ENCODE measurements around the gene RC3H2.

Gene RC3H2

DNA sequence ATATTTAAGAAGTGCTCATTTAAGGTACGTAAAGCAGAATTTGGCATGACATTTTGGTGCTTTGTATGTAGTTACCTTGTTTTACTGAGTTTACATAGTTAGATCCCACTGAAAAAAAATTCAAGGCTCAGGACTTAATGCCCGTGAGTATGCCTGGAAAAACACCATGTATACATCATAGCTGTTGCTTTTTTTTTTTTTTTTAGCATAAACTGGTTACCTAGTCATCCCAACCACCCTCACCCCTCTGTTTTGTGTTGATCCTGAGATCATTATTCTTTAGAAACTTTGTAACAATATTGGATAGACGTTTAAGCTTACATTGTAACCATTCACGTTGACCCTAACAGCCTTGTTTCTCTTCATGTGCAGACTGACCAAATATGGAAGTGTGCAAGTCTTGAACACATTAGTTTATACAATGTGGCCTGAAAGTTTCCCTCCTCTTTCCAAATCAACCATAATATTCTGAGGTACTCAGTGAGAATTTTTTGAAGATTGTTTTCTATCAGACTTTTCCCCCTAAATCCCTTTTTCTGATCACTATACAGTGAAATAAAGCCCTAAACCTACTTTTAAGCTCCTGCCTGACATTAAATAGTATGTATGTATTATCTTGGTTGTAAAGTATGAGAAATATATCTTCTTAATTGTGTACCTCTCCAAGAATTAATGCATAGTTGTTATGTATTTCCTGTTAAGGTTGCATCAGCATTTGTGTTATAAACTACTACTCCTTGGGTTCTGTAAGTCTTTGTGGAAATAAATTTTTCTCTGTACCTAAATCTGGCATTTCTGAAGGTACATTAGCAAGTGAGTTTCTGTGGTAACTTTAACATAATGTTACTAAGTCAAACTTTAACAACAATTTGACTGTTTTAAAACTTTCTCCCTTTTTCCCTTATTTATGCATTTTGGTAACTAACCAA is 40.1 kb upstream of the RC3H2 start:
- no peak for TF ChIP-seq OSR1 (CRISPR knock-in tag; IDR thresholded peaks at IDR 0.05)
- no peak for ATAC-seq

DNA sequence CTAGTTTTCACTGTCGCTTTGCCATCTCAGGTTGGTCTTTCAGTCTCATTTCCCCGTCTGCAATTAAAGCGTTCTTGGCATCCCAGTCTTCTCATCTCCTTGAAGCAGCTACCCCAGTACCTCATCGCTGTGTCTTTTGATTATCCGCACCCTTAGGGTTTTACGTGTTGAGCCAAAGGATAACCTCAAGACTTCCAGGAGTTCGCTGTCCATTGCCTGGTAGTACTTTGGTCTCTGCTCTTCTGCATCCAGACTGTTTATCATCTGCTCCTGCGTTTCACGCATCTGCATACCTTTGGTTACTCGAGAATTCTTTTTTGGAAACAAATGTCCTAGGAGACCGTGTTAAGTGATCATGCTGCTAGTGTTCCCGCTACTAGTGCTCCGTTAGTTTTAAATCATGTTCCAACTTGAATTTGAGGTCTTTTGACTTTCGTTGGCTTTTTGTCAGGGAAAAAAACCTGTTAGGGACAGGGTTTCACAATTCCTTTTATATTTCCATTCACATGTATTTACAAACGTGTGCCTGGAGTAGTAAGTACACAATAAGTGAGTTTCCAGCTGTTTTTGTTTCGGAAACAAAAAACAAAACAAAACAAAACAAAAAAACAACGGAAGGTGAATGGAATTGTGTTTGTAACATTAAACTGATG is 36.5 kb upstream of the RC3H2 start:
- TF ChIP-seq, protein P1, sequence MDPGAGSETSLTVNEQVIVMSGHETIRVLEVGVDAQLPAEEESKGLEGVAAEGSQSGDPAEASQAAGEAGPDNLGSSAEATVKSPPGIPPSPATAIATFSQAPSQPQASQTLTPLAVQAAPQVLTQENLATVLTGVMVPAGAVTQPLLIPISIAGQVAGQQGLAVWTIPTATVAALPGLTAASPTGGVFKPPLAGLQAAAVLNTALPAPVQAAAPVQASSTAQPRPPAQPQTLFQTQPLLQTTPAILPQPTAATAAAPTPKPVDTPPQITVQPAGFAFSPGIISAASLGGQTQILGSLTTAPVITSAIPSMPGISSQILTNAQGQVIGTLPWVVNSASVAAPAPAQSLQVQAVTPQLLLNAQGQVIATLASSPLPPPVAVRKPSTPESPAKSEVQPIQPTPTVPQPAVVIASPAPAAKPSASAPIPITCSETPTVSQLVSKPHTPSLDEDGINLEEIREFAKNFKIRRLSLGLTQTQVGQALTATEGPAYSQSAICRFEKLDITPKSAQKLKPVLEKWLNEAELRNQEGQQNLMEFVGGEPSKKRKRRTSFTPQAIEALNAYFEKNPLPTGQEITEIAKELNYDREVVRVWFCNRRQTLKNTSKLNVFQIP (CRISPR knock-in tag; IDR thresholded peaks at IDR 0.05; ENCODE audit: borderline replicate concordance, low read depth), result no peak
- TF ChIP-seq BACH2 (CRISPR knock-in tag; IDR thresholded peaks at IDR 0.05; ENCODE audit: borderline replicate concordance) (no peak), CSDC2 (CRISPR knock-in tag; IDR thresholded peaks at IDR 0.05) (no peak), PPARA (CRISPR knock-in tag; IDR thresholded peaks at IDR 0.05; ENCODE audit: borderline replicate concordance) (no peak), RARB (CRISPR knock-in tag; IDR thresholded peaks at IDR 0.05) (no peak), ZFP3 (CRISPR knock-in tag; IDR thresholded peaks at IDR 0.05) (no peak), ZFP30 (CRISPR knock-in tag; IDR thresholded peaks at IDR 0.05) (no peak), SNAI2 (CRISPR knock-in tag; IDR thresholded peaks at IDR 0.05) (no peak), ZC3H10 (CRISPR knock-in tag; IDR thresholded peaks at IDR 0.05) (no peak), TCF4 (CRISPR knock-in tag; IDR thresholded peaks at IDR 0.05; ENCODE audit: borderline replicate concordance) (no peak), ESRRG (CRISPR knock-in tag; IDR thresholded peaks at IDR 0.05) (no peak), ARNTL (CRISPR knock-in tag; IDR thresholded peaks at IDR 0.05; ENCODE audit: borderline replicate concordance, low read depth) (no peak), ZNF70 (CRISPR knock-in tag; IDR thresholded peaks at IDR 0.05) (no peak), OSR1 (CRISPR knock-in tag; IDR thresholded peaks at IDR 0.05) (no peak), ISL1 (CRISPR knock-in tag; IDR thresholded peaks at IDR 0.05) (no peak)
- TF ChIP-seq, protein P2, sequence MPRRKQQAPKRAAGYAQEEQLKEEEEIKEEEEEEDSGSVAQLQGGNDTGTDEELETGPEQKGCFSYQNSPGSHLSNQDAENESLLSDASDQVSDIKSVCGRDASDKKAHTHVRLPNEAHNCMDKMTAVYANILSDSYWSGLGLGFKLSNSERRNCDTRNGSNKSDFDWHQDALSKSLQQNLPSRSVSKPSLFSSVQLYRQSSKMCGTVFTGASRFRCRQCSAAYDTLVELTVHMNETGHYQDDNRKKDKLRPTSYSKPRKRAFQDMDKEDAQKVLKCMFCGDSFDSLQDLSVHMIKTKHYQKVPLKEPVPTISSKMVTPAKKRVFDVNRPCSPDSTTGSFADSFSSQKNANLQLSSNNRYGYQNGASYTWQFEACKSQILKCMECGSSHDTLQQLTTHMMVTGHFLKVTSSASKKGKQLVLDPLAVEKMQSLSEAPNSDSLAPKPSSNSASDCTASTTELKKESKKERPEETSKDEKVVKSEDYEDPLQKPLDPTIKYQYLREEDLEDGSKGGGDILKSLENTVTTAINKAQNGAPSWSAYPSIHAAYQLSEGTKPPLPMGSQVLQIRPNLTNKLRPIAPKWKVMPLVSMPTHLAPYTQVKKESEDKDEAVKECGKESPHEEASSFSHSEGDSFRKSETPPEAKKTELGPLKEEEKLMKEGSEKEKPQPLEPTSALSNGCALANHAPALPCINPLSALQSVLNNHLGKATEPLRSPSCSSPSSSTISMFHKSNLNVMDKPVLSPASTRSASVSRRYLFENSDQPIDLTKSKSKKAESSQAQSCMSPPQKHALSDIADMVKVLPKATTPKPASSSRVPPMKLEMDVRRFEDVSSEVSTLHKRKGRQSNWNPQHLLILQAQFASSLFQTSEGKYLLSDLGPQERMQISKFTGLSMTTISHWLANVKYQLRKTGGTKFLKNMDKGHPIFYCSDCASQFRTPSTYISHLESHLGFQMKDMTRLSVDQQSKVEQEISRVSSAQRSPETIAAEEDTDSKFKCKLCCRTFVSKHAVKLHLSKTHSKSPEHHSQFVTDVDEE (CRISPR knock-in tag; IDR thresholded peaks at IDR 0.05), result no peak
- TF ChIP-seq, protein P3, sequence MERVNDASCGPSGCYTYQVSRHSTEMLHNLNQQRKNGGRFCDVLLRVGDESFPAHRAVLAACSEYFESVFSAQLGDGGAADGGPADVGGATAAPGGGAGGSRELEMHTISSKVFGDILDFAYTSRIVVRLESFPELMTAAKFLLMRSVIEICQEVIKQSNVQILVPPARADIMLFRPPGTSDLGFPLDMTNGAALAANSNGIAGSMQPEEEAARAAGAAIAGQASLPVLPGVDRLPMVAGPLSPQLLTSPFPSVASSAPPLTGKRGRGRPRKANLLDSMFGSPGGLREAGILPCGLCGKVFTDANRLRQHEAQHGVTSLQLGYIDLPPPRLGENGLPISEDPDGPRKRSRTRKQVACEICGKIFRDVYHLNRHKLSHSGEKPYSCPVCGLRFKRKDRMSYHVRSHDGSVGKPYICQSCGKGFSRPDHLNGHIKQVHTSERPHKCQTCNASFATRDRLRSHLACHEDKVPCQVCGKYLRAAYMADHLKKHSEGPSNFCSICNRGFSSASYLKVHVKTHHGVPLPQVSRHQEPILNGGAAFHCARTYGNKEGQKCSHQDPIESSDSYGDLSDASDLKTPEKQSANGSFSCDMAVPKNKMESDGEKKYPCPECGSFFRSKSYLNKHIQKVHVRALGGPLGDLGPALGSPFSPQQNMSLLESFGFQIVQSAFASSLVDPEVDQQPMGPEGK (CRISPR knock-in tag; IDR thresholded peaks at IDR 0.05; ENCODE audit: borderline replicate concordance), result no peak
- TF ChIP-seq, protein P4, sequence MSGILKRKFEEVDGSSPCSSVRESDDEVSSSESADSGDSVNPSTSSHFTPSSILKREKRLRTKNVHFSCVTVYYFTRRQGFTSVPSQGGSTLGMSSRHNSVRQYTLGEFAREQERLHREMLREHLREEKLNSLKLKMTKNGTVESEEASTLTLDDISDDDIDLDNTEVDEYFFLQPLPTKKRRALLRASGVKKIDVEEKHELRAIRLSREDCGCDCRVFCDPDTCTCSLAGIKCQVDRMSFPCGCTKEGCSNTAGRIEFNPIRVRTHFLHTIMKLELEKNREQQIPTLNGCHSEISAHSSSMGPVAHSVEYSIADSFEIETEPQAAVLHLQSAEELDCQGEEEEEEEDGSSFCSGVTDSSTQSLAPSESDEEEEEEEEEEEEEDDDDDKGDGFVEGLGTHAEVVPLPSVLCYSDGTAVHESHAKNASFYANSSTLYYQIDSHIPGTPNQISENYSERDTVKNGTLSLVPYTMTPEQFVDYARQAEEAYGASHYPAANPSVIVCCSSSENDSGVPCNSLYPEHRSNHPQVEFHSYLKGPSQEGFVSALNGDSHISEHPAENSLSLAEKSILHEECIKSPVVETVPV (CRISPR knock-in tag; IDR thresholded peaks at IDR 0.05), result no peak
- ATAC-seq, result peak; percentile 63

DNA sequence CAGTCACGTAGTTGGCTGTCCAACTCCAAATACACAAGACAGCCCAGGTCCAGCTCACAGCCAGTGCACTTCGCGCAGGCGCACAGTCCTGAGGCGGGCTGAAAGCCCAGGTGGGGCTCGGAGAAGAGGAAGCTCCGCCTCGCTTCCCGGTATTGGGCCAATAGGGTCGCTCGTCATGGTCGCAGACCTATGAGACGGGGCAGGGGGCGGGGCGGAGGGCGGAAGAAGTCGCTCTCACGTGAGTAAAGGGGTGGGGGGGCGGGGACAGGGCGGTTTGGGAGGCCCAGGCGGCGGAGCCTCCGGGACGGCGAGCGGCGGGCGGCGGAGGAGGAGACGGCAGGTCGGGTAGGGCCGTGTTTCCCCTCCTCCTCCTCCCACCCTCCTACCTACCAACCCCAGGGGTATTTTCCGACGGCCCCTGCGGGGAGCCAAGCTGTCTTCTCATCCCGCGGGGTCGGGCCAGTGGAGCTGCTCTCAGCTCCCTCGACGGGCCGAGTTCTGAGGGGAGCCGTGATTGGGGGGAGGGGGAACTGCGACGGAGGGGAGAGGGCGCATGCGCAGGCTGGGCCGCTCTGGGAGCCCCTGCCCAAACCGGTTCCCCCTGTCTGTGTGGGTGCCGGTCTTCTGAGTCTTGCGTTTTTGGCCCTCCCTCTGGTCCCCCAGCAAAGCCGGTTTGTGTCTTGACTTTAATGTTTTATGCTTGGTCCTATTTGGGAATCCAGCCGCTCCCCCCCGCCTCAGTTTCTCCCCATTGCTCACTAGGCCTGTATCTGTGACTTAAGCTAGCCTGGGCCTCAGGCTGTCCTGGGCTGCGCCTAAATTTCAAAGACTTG is 35.8 kb upstream of the RC3H2 start, which contains the start of gene RABGAP1:
Gene RABGAP1, plus strand, starts transcription at position 272 of the 833 bp plus-strand sequence. CDS start 16,040 bp downstream, outside the sequence.
- ATAC-seq, result peak; percentile 98
- TF ChIP-seq GLIS3 (CRISPR knock-in tag; IDR thresholded peaks at IDR 0.05), result 0 out of 2 replicates have a peak, but pooled peaks have one; percentile 66
- no peak for TF ChIP-seq ZFP30 (CRISPR knock-in tag; IDR thresholded peaks at IDR 0.05)
- TF ChIP-seq ZC3H10 (CRISPR knock-in tag; IDR thresholded peaks at IDR 0.05), result no peak
- TF ChIP-seq RARB (CRISPR knock-in tag; IDR thresholded peaks at IDR 0.05), result no peak
- no peak for TF ChIP-seq TCF4 (CRISPR knock-in tag; IDR thresholded peaks at IDR 0.05; ENCODE audit: borderline replicate concordance)
- no peak for TF ChIP-seq ZNF70 (CRISPR knock-in tag; IDR thresholded peaks at IDR 0.05)
- TF ChIP-seq, protein P3 (CRISPR knock-in tag; IDR thresholded peaks at IDR 0.05; ENCODE audit: borderline replicate concordance), result 0 out of 2 replicates have a peak, but pooled peaks have one; percentile 30
- TF ChIP-seq BACH2 (CRISPR knock-in tag; IDR thresholded peaks at IDR 0.05; ENCODE audit: borderline replicate concordance), result no peak
- TF ChIP-seq, protein P2 (CRISPR knock-in tag; IDR thresholded peaks at IDR 0.05), result 0 out of 2 replicates have a peak, but pooled peaks have one; percentile 26
- no peak for TF ChIP-seq ZNF8 (CRISPR knock-in tag; IDR thresholded peaks at IDR 0.05)

Measured in SK-N-SH treated with all-trans-retinoic acid at 6 μM for 48 hours (cell line).